ENCODE results near the gene SLF2.
A peak's percentile ranks its signal among the peaks of the same experiment; 100 is the strongest.
"Not testable (repeated sequence)": the region's sequence is repeated elsewhere in the genome, so short reads cannot be mapped to it uniquely, and the experiment has no call there.

The SLF2 gene

GRCh38 chr10:100962351-100963080, 49.8 kb downstream of the SLF2 start:
- no peak for DNase-seq

GRCh38 chr10:100963826-100964225, 51.1 kb downstream of the SLF2 start:
- no peak for DNase-seq

GRCh38 chr10:100965820-100966219, 53.1 kb downstream of the SLF2 start:
- no peak for DNase-seq

GRCh38 chr10:100966887-100967286, 54.1 kb downstream of the SLF2 start:
- no peak for DNase-seq

GRCh38 chr10:100967332-100967731, 54.6 kb downstream of the SLF2 start:
- DNase-seq = no peak

GRCh38 chr10:100968062-100968736, 55.4 kb downstream of the SLF2 start:
- DNase-seq = no peak

GRCh38 chr10:100968863-100969186, 56.1 kb downstream of the SLF2 start:
- DNase-seq = no peak

GRCh38 chr10:100969187-100970075, 56.7 kb downstream of the SLF2 start, which contains the start of gene SEMA4G:
SEMA4G (plus strand) TSS chr10:100969504; CDS start chr10:100972913, 3,409 bp downstream.
- DNase-seq = peak; percentile 19 to 48

GRCh38 chr10:100970076-100970913, 57.5 kb downstream of the SLF2 start:
- peak; percentile 41 to 53 for DNase-seq

GRCh38 chr10:100970914-100971811, 58.4 kb downstream of the SLF2 start:
- no peak for DNase-seq

- no peak for DNase-seq
These were observed 59.5 kb downstream of the SLF2 start for GRCh38 chr10:100972115-100972903.

GRCh38 chr10:100972904-100973535, 60.3 kb downstream of the SLF2 start:
- DNase-seq = no peak

- DNase-seq = not testable (repeated sequence)
These were observed 62.6 kb downstream of the SLF2 start for GRCh38 chr10:100975397-100975796.

GRCh38 chr10:100976906-100977305, 64.1 kb downstream of the SLF2 start:
- no peak for DNase-seq

- peak in 1 of 2 donors; percentile 7 for DNase-seq
These were observed 64.7 kb downstream of the SLF2 start for GRCh38 chr10:100977436-100977835.

- no peak for DNase-seq
These were observed 65.5 kb downstream of the SLF2 start for GRCh38 chr10:100978121-100978900.

- DNase-seq = peak in 1 of 2 donors; percentile 9
These were observed 66.1 kb downstream of the SLF2 start for GRCh38 chr10:100978901-100979195.

GRCh38 chr10:100979791-100980272, 67.1 kb downstream of the SLF2 start:
- DNase-seq = peak in 1 of 2 donors; percentile 3

GRCh38 chr10:100980311-100980710, 67.5 kb downstream of the SLF2 start:
- DNase-seq = peak in 1 of 2 donors; percentile 4
